GM18507 (cell line): ENCODE results near the gene SNX7.

Source experiments
- DNase-seq: peaks from one replicate; pipeline ENCODE4 v3.0.0; 2011; ENCODE audit warnings: low read depth; ENCODE audit not compliant: insufficient read length; ENCODE audit errors: extremely low spot score
- FAIRE-seq: peaks from 2 replicates; lab custom pipeline; 2011; peaks lifted over from hg19 to GRCh38; lab: Jason Lieb, UNC

Gene SNX7

DNA sequence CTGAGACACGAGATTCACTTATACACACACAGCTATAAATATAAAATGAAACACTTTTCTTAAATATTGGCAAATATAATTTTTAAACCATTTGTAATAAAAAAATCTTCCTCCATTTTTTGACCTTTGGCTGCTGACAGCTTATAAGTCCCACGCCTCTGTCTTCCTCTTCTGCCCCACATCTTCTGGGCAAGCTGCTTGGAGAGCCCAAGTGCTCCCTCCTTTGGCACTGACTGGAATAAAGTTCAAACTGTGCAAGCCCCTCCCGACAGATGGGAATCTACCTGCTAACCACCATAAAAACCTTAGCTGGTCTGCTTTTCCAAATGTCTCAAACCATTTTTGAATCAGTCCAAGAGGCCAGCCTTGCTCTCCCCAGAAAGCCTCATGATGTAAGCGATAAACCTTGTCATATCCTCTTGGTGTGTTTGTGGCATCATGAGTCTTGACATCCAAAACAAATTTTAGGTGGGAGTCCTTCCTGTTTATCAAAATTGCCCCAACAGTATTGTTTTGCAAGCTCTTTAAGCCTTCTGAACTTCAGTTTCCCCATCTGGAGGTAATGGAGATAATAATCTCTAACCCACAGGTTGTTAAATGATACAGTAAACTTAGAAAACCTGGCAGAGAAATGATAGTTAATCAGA is 99.8 kb downstream of the SNX7 start:
- FAIRE-seq, result no peak
- DNase-seq, result no peak

DNA sequence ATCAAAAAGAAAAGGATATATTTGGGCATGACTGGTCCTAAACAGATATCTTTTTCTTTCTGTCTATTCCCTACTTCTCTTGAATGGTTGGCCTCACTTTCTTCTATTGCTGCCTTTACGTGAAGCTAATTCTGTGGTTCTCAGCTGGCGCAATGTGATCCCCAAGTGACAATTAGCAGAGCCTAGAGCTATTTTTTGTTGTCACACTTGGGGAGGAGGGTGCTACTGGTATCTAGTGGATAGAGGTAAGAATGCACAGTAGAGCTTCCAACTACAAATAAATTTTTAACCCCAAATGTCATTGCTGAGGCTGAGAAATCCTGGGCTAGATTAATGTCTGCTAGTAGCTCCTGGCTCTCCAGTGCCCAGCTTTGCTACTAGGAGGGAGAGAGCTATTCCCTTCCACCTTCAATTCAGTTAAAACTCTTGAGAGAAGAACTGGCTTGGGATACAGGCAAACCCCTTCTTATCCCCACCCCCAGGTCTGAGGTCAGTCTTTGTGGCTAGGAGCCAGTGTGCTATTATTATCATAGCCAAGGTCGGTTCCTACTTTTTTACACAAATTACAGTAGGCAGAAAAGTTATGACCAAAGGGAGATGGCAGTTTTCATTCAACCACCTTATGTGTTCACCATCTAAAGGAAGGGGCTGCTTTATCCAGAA is 102.1 kb downstream of the SNX7 start:
- no peak for DNase-seq
- no peak for FAIRE-seq

DNA sequence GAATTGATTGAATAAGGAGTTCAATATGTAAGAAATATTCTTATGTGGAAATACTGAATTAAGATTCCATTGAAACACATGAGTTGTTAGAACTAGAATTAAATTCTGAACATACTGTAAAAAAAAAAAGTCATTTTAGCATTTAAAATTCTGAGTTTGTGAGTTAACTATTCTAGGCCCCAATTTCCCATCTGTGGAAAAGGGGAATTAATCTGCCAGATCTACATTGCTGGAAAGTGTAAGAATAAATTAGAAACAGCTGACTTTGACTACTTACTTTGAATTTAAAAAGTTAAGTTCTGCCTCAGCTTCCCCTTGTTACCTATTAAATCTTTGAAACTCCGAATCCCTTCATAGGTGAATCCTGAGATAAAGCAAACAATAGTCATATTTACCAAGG is 103.0 kb downstream of the SNX7 start:
- no peak for DNase-seq
- no peak for FAIRE-seq

DNA sequence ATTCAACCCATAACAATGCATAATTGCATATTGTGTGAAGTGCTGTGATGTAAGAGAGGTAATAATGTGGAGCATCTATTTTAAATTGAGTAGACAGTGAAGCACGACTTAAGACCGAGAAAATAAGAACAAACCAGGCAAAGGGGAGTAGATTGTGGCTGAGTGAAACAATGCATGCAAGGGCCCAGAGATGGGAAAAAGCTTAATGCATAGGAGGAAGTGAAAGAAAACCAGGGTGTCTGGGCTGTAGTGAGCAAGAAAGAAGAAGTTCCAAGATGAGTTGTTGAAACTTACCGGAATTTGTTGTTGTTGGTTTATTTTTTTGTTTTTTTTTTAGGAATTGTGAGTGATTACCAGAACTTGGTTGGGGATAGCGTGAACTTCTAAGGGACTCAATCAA is 104.7 kb downstream of the SNX7 start:
- DNase-seq, result no peak

GRCh38 chr1:98769162-98769561 is 107.6 kb downstream of the SNX7 start:
- no peak for FAIRE-seq

More for the DNA sequence above, 104.7 kb downstream of the SNX7 start:
- FAIRE-seq, result no peak

GRCh38 chr1:98781906-98782305 is 120.4 kb downstream of the SNX7 start:
- no peak for FAIRE-seq

More at GRCh38 chr1:98769162-98769561, 107.6 kb downstream of the SNX7 start:
- no peak for DNase-seq

DNA sequence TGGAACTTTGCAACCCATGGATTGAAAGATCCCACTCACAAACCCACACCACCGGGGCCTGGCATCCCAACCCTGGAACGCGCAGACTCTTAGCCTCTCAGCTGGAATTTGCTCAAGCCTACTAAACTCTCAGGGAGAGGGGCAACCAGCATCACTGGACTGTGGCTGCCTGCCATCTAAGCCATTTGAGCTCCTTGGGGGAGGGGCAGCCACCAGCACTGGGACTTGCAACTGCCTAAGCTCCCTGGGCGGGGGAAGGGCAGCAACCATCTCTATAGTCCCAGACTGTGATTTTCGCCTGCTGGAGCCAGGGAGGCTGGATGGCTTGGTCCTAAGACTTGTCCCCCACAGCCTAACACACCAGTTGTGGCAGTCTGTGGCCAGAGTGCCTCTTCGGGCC is 122.3 kb downstream of the SNX7 start:
- DNase-seq, result no peak
- no peak for FAIRE-seq

More at GRCh38 chr1:98781906-98782305, 120.4 kb downstream of the SNX7 start:
- no peak for DNase-seq

DNA sequence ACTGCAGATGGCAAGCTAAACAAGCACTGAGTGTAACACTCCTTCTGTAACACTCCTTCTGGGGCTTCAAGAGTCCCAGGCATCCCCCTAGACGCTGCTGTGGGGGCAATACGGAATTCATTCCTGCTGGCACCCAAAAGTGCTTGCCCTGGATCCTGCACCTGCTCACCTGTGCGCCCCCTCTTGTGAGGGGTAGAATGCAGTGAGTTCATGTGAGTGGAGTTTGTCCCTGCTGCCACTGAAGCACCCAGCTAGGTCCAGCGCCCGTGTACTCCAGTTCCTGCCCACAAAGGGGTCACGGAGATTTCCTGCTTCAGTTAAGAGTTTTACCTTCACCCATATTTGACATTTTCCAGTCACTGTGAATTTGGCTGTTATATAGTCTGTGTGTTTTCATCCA is 130.0 kb downstream of the SNX7 start:
- DNase-seq, result no peak
- FAIRE-seq, result no peak

- FAIRE-seq, result no peak
- no peak for DNase-seq
Observed at GRCh38 chr1:98792123-98792522, 130.6 kb downstream of the SNX7 start.

DNA sequence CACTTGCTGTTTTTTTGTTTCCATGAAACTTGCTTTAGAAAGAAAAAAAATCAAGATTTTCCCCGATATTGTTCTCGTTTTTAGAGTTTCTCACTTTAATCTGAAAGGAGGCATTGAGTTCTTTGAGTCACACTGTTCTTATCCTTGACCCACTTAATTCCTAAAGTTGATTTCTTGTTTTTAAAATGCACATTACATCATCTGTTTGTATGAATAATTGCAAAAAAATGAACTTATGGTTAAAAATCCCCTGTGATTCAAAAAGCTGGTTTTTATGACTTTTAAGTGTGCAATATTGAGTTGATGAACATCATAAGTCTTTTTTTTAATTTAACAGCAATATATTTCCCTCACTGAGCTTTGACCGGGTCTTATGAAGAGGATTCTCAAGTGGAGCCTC is 131.6 kb downstream of the SNX7 start:
- FAIRE-seq (no peak), DNase-seq (no peak)

- FAIRE-seq (peak; percentile 56), DNase-seq (peak; percentile 8)
Observed at GRCh38 chr1:98794196-98794886, 132.8 kb downstream of the SNX7 start.

DNA sequence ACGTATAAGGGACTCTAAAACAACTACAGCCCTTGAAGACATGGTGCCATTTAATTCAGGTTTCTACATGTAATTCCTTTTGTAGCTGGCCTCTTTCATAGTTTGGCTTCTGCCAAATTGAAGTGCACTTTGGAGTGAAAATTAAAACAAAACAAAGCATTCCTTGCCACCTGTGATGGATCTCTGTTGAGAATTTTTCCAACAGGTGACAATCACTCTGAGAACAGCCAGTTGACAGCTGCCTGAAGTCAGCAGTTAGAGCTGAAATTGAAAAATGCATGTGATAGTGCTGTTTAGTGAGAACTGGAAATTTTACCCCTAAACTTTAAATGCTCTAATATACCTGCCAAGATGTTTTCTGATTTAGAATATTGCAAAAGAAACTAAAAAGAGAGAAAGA is 134.5 kb downstream of the SNX7 start:
- FAIRE-seq (no peak), DNase-seq (no peak)

DNA sequence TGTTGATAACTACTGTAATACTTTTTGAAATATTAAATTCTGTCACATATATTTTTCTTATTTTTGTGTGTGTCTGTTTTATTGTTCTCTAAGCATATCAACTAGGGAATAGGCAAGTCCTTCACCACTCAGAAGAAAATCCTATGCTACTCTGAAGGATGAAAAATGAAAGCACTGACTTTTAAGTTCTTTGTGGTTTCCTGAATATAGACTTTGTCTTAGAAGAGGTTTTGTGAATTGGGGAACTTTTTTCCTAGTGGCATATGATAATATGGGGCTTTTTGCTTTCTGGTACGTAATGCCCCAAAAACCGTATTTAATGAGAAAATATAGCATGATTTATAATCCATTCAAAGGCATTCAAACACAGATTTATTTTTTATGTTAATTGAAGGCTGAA is 136.0 kb downstream of the SNX7 start:
- no peak for DNase-seq
- FAIRE-seq, result no peak
